NCI-H774 (cell line): ENCODE measurements around the gene CYP26C1.
"Not testable (repeated sequence)": the region's sequence is repeated elsewhere in the genome, so short reads cannot be mapped to it uniquely, and the experiment has no call there.

Experiments used
- DNase-seq: peaks from one replicate; lab custom pipeline; 2025; lab: John Stamatoyannopoulos, UW

Gene CYP26C1

GRCh38 chr10:93076871-93077270 is 16.3 kb downstream of the CYP26C1 start:
- no peak for DNase-seq

- no peak for DNase-seq
Measured at GRCh38 chr10:93077860-93078337, 17.3 kb downstream of the CYP26C1 start.

DNA sequence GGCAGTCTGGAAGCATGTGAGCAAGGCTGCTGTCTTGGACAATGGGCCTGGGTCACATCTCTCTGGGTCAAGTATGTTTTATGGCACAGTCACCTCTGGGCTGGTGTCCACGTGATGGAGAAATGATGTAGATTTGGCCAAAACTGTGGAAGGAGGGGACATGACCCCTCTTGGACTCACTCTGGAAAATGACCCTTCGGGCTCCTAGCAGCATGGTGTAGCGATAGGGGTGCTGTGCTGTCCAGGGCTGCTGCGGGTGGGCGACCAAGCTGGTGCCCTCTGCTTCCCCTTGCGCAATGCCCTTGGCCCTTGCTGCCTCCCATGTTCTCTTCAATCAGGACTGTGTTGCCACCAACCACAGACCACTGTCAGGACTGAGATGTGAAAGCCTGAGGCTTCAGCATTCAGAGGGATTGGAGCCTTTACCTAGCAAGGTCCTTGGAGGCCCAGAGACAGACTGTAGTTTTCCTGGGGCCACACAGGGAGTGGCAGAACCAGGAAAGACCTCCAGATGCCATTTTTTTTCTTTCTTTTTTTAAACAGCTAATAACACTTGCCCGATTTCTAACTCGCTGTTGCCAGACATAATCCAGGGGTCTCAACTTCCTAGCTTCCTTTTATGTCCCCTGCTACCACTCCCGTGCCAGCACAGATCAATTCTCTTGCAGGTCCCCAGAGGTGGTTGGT is 19.2 kb downstream of the CYP26C1 start:
- DNase-seq = no peak

- peak; percentile 11 for DNase-seq
Measured at GRCh38 chr10:93080350-93081046, 19.9 kb downstream of the CYP26C1 start.

DNA sequence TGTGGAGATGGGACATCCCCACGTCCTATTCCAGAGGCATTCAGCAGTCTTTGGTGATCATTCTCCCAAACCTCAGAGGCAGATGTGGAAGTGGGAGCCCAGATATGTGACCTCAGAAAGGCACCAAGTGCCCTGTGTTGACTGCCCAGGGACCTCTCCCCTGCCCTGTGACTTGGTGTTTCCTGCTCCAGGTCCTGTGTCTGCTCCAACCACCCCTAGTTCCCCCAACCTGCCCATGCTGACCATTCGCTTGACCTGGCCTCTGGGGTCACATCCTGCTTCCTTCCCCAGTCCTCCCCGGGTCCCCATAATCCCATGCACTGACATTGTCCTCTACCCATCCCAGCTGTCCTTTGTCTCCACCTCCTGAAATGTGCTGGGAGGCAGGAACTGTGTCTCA is 20.7 kb downstream of the CYP26C1 start:
- DNase-seq = no peak

DNA sequence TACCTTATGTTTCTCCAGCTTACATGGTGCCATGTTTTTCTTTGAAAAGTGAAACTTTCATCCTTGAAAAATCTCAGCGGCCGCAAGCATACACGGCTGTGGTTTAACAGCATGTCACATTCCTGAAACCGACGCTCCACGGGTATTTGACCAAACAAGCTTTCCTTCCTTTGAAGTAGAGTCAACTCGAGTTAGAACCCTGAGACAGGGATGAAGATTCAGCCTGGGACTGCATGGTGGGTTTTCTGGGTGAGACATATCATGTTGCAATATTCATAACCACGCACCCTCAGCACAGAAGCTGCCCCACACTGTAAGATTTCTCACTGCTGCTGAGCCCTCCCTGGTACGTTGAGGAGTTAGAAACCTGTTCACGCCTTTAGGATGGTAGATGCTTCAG is 21.2 kb downstream of the CYP26C1 start:
- DNase-seq = no peak

GRCh38 chr10:93083743-93084539 is 23.3 kb downstream of the CYP26C1 start:
- DNase-seq = no peak

DNA sequence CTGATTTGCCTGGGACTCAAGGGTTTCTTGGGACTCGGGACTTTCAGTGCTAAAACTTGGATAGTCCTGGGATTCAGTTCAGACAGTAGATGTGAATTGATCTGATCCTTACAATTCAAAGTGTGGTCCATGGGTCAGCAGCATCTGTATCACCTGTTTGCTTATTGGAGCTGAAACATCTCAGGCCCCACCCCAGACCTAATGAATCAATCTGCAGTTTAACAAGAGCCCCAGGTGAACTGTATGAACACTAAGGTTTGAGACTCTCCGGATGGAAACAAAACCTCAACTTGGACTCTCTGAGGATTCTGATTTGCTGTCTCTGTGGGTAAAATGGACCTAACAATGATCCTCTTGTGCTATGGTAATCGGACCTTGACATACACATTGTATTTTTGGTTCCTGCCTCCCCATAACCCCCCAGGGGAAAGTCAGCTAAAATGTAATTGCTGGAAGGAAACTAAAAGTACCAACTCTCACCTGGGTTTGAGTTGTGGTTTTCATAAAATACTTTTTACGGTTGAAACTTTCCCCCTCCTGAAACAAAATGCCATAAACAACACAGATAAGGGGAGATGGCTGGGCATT is 24.8 kb downstream of the CYP26C1 start:
- DNase-seq = no peak

DNA sequence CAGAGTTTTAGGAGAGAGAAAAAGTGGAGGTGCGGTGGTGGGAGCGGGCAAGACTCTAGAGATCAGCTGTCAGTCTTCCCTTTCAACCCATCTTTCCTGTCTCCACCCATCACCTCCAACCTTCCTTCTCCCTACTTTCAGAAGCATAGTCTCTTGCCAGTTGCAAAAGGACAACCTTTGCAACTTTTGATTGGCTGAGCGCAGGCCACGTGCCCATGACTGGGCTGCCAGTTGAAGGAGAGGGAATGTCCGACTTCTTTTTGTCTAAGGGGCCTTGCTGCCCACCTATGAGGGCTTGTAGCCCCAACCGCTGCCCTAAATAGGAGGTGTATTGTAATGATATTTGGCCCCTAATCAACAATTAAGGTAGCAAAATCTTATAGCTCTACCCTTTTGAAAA is 25.7 kb downstream of the CYP26C1 start:
- no peak for DNase-seq

DNA sequence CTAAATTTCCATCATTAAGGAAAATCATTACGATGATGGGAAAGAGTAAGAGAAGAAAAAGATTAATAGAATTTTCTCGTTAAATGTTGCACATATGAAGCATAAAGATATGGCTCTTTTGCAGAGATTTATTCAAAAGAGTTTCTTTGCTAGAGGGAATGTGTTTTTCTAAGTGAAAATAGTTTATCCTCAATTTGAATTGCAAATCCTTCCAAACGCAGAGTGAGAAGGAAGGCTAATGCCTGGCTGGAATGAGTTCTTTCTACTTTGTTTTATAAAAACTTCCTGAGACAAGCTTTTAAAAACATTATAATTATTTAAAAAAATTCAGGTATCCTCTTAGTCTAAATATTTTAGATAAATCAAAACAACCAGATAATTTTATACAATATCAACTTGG is 27.2 kb downstream of the CYP26C1 start:
- no peak for DNase-seq

- DNase-seq = no peak
Measured at GRCh38 chr10:93088466-93088865, 27.9 kb downstream of the CYP26C1 start.

DNA sequence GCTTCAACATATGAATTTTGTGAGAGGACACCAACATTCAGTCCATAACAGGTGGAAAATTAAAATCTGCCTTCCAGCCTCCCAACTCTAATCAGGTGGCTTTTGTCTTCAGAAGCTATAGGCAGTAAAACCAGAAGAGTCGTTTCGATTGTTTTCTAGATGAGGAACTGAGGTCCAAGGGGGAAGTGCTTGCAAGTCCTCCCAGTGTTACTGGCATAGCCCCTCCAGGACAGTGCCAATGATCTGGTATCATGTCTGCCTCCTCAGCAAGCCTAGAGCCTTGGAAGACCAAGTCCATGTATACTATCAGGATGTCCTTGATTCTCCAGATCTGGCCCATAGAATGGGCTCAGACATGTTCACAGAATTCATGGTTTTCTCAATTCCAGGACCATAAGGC is 30.0 kb downstream of the CYP26C1 start:
- no peak for DNase-seq

DNA sequence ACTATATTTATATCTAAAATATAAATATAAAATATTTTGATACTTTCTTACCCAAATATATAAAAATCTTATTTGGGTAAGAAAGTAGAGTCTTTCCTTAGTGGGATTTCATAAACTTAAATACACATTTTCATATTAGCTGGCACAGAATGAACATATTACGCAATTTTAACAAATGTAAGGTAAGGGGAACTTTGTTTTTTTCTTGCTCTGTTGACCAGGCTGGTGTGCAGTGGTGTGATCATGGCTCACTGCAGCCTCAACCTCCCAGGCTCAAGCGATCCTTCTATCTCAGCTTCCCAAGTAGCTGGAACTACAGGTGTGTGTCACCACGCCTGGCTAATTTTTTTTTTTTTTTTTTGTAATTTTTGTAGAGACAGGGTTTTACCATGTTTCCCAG is 31.4 kb downstream of the CYP26C1 start:
- no peak for DNase-seq

- no peak for DNase-seq
Measured at GRCh38 chr10:93095225-93095624, 34.6 kb downstream of the CYP26C1 start.

GRCh38 chr10:93096901-93097300 is 36.3 kb downstream of the CYP26C1 start:
- DNase-seq = no peak

GRCh38 chr10:93097386-93097785 is 36.8 kb downstream of the CYP26C1 start:
- DNase-seq = no peak

DNA sequence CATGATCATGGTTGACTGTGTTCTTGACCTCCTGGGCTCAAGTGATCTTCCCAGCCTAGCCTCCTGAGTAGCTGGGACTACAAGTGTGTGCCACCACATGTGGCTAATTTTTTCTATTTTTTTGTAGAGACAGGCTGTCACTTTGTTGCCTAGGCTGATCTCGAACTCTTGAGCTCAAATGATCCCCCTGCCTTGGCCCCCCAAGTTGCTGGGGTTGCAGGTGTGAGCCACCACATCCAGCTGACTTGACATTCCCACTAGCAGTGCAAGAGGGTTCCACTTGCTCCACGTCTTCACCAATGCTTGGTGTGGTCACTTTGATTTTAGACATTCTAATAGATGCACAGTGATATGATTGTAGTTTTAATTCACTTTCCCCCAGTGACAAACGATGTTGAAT is 38.2 kb downstream of the CYP26C1 start:
- no peak for DNase-seq

- DNase-seq = no peak
Measured at GRCh38 chr10:93099670-93100069, 39.1 kb downstream of the CYP26C1 start.

- not testable (repeated sequence) for DNase-seq
Measured at GRCh38 chr10:93101148-93101547, 40.5 kb downstream of the CYP26C1 start.

GRCh38 chr10:93103953-93104352 is 43.4 kb downstream of the CYP26C1 start:
- DNase-seq = no peak

GRCh38 chr10:93106631-93107072 is 46.1 kb downstream of the CYP26C1 start:
- no peak for DNase-seq

- DNase-seq = no peak
Measured at GRCh38 chr10:93110472-93111146, 50.0 kb downstream of the CYP26C1 start.
